Natural killer cell (primary cell): Measurements from ENCODE around the gene FOXA2. TPM values are rescaled to one million over a fixed set of nuclear protein-coding genes. Genes with fewer than 3 reads are reported as not detected.

Source experiments
- ATAC-seq, 3 donors: fragments of 150-1000 bp in 2 of 3; fragments of 200-7000 bp in 1 of 3; cut with Tn5 transposase; 1 replicate in 1 of 3; 2 replicates in 2 of 3; pipeline ENCODE4 v1.10.0; 2021; ENCODE audit warnings: mild to moderate bottlenecking in 2 of 3, moderate library complexity in 2 of 3
- DNase-seq, 2 donors: peaks; one replicate each; pipeline versions ENCODE4 v3.0.0 to v3.0.0-alpha.2; 2013 to 2021; ENCODE audit warnings: mixed read lengths in 1 of 2
- H3K27ac ChIP-seq: one replicate; pipeline ENCODE4 v1.5.1; 2013; ENCODE audit warnings: mild to moderate bottlenecking, low read length
- H3K27me3 ChIP-seq: one replicate; pipeline ENCODE4 v1.6.1; 2013; ENCODE audit warnings: low read length; ENCODE audit not compliant: control insufficient read depth, insufficient read depth
- H3K36me3 ChIP-seq: one replicate; pipeline ENCODE4 v1.6.1; 2013; ENCODE audit warnings: low read length; ENCODE audit not compliant: control insufficient read depth, insufficient read depth
- H3K4me1 ChIP-seq: one replicate; pipeline ENCODE4 v1.6.1; 2013; ENCODE audit warnings: low read length; ENCODE audit not compliant: control insufficient read depth, insufficient read depth
- H3K4me3 ChIP-seq: one replicate; pipeline ENCODE4 v1.5.1; 2013; ENCODE audit warnings: low read length
- H3K9me3 ChIP-seq: one replicate; pipeline ENCODE4 v1.6.1; 2013; ENCODE audit warnings: low read length; ENCODE audit not compliant: control insufficient read depth, insufficient read depth
- H3K27ac Mint-ChIP-seq, 2 donors: one replicate each; pipeline ENCODE4 v1.8.0; 2022; ENCODE audit warnings: mild to moderate bottlenecking in 2 of 2, mixed read lengths in 2 of 2, moderate library complexity in 1 of 2
- H3K27me3 Mint-ChIP-seq, 2 donors: one replicate each; pipeline ENCODE4 v1.8.0; 2022; ENCODE audit warnings: low read depth in 2 of 2, mixed read lengths in 2 of 2
- H3K36me3 Mint-ChIP-seq: one replicate; pipeline ENCODE4 v1.8.0; 2022; ENCODE audit warnings: mixed read lengths
- H3K4me1 Mint-ChIP-seq, 2 donors: one replicate each; pipeline ENCODE4 v1.8.0; 2022; ENCODE audit warnings: mixed read lengths in 2 of 2
- H3K4me3 Mint-ChIP-seq: one replicate; pipeline ENCODE4 v1.8.0; 2022; ENCODE audit warnings: mild to moderate bottlenecking, moderate library complexity, mixed read lengths
- H3K9me3 Mint-ChIP-seq, 2 donors: one replicate each; pipeline ENCODE4 v1.8.0; 2022; ENCODE audit warnings: mixed read lengths in 2 of 2
- CTCF ChIP-seq: fragments of 200-600 bp; IDR thresholded peaks from one replicate; pipeline ENCODE4 v1.8.0; 2022; ENCODE audit warnings: antibody characterized with exemption
- WGBS: methylation state at CpG from one replicate; pipeline ENCODE4 v1.1.7; 2013; ENCODE audit warnings: missing lambda C conversion rate; ENCODE audit not compliant: insufficient coverage; 5-methylcytosine and 5-hydroxymethylcytosine counted together
- intact Hi-C: fragments of 100-400 bp; cut with micrococcal nuclease; formaldehyde crosslinking; loops from one replicate; pipeline ENCODE4 v1.14.2; 2022
- total RNA-seq, 4 donors: library from RNA; stranded (reverse); fragments of 120-200 nt in 1 of 4; gene quantifications; one replicate each; pipeline versions ENCODE4 v1.2.3 to v1.2.4, GENCODE V29; 2013 to 2022

The FOXA2 gene
- total RNA-seq, 3 donors from 2014 or later (not counting 1 experiment from before 2014, with no cell fraction given): not detected

GRCh38 chr20:22581437-22582385 is 2.7 kb downstream of the FOXA2 start:
- H3K27me3 ChIP-seq: peaks cover 25% of the 10 kb centered on the region
- H3K4me3 ChIP-seq: no peak overlapping the region
- H3K36me3 Mint-ChIP-seq: no peaks in the 10 kb centered on the region
- intact Hi-C loops: loop anchor here (10.0 kb wide), 1 partner anchor 247 kb away; no protein-coding TSS in a partner anchor
- ATAC-seq: no peak
- TF ChIP-seq CTCF: no peak
- peaks cover 53 to 54% of the 10 kb centered on the region in 2 donors for H3K27me3 Mint-ChIP-seq
- no peak overlapping the region for H3K27ac ChIP-seq
- no peak for DNase-seq
- H3K4me1 Mint-ChIP-seq: no peaks in the 10 kb centered on the region
- WGBS: 10% methylated on average over 48 of the region's 54 CpGs
- H3K4me1 ChIP-seq: no peaks in the 10 kb centered on the region
- no peaks in the 10 kb centered on the region for H3K36me3 ChIP-seq
- no peak overlapping the region for H3K27ac Mint-ChIP-seq
- H3K9me3 ChIP-seq: no peaks in the 10 kb centered on the region
- no peak overlapping the region for H3K4me3 Mint-ChIP-seq
- H3K9me3 Mint-ChIP-seq: no peaks in the 10 kb centered on the region

DNA sequence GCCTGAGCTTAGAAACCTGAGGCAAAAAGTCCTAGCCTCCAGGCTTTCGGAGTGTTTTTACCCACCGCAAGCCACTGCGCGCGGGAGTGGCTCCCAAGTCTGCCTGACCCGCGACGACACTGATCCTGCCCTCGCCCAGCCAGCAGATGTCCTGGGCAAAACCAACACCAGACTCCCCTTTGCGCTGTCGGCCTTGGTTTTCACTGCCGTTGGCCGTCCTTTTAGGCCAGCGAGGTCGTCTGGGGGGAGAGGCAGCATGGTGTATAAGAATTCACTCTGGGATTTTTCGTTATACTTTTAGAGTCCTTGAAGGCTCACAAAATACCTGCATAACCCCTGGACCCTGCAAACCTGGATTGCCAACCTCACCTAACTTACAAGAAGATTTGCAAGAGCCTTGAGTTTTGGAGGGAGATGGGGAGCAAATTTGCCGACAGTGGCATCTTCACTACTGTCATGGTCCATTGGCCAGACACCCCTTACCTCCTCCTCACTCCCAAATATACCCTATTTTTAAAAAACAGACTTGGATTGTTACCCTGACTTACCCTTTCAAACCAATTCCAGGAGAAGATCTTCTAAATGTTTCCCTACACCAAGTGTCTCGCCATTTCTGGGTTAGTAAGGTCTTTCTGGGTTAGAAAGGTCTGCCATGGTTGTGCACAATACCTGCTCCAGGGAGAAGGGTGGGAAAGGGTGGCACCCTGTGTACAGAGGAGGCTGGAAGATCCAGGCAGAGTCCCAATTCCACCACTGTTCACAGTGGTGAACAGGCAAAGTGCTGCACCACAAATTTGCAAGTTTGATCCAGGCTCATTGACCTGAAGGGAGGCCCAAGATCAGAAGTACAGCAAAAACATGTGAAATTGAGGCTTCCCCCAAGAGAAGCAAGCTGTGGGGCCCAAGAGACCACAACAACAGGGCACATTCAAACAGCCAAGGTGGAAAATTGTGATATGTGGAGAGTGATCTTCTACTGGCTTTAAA is 4.4 kb downstream of the FOXA2 start:
- Mint-ChIP-seq H3K4me3 (no peak overlapping the region), H3K27me3 (peaks cover 60% of the 10 kb centered on the region in 2 donors), H3K4me1 (no peaks in the 10 kb centered on the region), H3K27ac (no peak overlapping the region), H3K36me3 (no peaks in the 10 kb centered on the region), H3K9me3 (no peaks in the 10 kb centered on the region)
- DNase-seq (no peak), ATAC-seq (no peak)
- intact Hi-C loops: loop anchor here (10.0 kb wide), 1 partner anchor 245 kb away; no protein-coding TSS in a partner anchor
- no peak overlapping the region for H3K27ac ChIP-seq
- H3K4me3 ChIP-seq: no peak overlapping the region
- 17% methylated on average over 17 of the region's 18 CpGs for WGBS
- H3K27me3 ChIP-seq: peaks cover 29% of the 10 kb centered on the region
- no peak for TF ChIP-seq CTCF
- no peaks in the 10 kb centered on the region for H3K4me1 ChIP-seq
- no peaks in the 10 kb centered on the region for H3K36me3 ChIP-seq
- H3K9me3 ChIP-seq: no peaks in the 10 kb centered on the region

DNA sequence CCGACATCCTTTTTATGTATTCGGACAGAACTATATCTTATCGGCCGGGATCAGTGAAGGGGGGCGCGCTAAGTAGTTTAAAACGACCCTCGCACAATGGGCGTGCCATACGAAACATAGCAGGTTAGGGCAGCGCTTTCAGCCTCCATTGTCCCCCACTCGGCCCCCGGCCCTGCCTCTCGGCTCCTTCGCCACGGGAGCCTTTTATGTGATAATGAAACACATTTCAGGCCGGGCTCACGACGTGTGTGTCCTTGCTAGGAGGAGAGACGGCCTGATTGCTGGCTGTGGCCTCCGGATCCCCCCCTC is 5.3 kb downstream of the FOXA2 start:
- peaks cover 64 to 68% of the 10 kb centered on the region in 2 donors for H3K27me3 Mint-ChIP-seq
- Histone ChIP-seq H3K4me3 (no peak overlapping the region), H3K27ac (no peak overlapping the region), H3K36me3 (no peaks in the 10 kb centered on the region), H3K4me1 (no peaks in the 10 kb centered on the region), H3K9me3 (no peaks in the 10 kb centered on the region), H3K27me3 (peaks cover 29% of the 10 kb centered on the region)
- intact Hi-C loops: no loop called here
- no peak for TF ChIP-seq CTCF
- DNase-seq: no peak
- no peak overlapping the region for H3K27ac Mint-ChIP-seq
- 9% methylated on average over 19 of the region's 21 CpGs for WGBS
- ATAC-seq: no peak
- H3K4me1 Mint-ChIP-seq: no peaks in the 10 kb centered on the region
- H3K36me3 Mint-ChIP-seq: no peaks in the 10 kb centered on the region
- H3K9me3 Mint-ChIP-seq: no peaks in the 10 kb centered on the region
- no peak overlapping the region for H3K4me3 Mint-ChIP-seq
